Neural crest cell (in vitro differentiated cells): ENCODE measurements around the gene ZXDC. TPM values are rescaled to one million over a fixed set of nuclear protein-coding genes. Genes with fewer than 3 reads are reported as not detected.

Experiments used
- DNase-seq: peaks from one replicate; pipeline ENCODE4 v3.0.0; 2021; ENCODE audit warnings: low read depth, mixed read lengths, low spot score
- H3K27ac Mint-ChIP-seq: one replicate; pipeline ENCODE4 v1.8.0; 2021; ENCODE audit warnings: mild to moderate bottlenecking, mixed read lengths; ENCODE audit not compliant: unreplicated experiment
- H3K27me3 Mint-ChIP-seq: 2 replicates; pipeline ENCODE4 v1.8.0; 2021; ENCODE audit warnings: low read depth, mild to moderate bottlenecking, mixed read lengths
- H3K36me3 Mint-ChIP-seq: 2 replicates; pipeline ENCODE4 v1.8.0; 2021; ENCODE audit warnings: low read depth, mild to moderate bottlenecking, mixed read lengths
- H3K4me1 Mint-ChIP-seq: 2 replicates; pipeline ENCODE4 v1.8.0; 2021; ENCODE audit warnings: mixed read lengths
- H3K4me3 Mint-ChIP-seq: one replicate; pipeline ENCODE4 v1.8.0; 2021; ENCODE audit warnings: mild to moderate bottlenecking, mixed read lengths
- H3K9me3 Mint-ChIP-seq: 2 replicates; pipeline ENCODE4 v1.8.0; 2021; ENCODE audit warnings: mixed read lengths
- total RNA-seq: library from RNA; stranded (reverse); gene quantifications from 2 replicates; pipeline ENCODE4 v1.2.1, GENCODE V29; 2021
- TF ChIP-seq, protein P1 (sequence below): fragments of 200-600 bp; sonication (generic); conservative IDR thresholded peaks from 2 replicates; pipeline ENCODE4 v1.5.0; 2021; ENCODE audit warnings: antibody characterized with exemption, mild to moderate bottlenecking

The ZXDC gene
- total RNA-seq, 1 donor from 2014 or later = 34.3 TPM

DNA sequence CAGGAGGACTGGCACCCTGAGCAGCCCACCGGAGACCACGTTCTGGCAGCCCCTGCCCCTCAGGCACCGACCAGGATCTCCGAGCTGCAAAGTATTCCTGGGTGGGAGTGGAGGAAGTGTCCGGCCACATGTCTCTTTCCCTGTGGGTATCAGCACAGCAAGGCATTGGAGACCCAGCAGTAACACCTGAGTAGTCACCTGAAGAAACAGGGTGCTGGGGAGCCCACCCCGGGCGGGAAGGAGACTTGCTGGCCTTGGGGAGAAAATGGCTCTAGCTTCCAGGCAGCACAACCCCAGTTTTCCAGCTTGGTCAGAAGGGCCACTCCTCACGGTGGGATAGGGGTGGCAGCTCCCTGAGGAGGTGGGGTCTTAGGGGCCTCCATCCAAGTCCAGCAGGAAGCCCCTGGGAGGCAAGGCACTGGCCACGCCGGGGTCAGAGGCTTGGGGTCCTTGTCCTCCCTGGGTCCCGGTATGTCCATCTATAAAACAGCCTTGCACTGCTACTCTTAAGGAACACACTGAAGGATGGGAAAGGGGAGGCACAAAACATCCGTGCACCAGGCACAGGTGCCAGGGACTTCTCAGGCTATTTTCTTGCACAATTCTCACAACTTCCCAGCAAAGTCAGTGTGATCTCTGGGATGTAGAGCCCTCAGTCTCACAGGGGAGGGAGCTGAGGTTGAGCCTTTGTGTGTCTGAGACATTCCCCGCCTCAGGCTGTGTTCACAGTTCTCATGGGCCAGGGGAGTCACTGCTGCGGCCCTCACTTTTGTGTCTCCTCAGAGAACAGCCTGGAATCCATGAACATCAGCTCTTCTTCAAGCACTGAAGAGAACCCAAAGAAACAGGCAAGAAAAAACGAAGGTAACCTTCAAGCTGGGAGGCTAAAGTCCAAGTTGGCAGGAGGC lies 69.0 kb downstream of the ZXDC start:
- TF ChIP-seq, protein P1, sequence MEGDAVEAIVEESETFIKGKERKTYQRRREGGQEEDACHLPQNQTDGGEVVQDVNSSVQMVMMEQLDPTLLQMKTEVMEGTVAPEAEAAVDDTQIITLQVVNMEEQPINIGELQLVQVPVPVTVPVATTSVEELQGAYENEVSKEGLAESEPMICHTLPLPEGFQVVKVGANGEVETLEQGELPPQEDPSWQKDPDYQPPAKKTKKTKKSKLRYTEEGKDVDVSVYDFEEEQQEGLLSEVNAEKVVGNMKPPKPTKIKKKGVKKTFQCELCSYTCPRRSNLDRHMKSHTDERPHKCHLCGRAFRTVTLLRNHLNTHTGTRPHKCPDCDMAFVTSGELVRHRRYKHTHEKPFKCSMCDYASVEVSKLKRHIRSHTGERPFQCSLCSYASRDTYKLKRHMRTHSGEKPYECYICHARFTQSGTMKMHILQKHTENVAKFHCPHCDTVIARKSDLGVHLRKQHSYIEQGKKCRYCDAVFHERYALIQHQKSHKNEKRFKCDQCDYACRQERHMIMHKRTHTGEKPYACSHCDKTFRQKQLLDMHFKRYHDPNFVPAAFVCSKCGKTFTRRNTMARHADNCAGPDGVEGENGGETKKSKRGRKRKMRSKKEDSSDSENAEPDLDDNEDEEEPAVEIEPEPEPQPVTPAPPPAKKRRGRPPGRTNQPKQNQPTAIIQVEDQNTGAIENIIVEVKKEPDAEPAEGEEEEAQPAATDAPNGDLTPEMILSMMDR = no peak
- Mint-ChIP-seq H3K9me3 (no peaks in the 10 kb centered on the region), H3K4me3 (no peak overlapping the region), H3K27me3 (peaks cover under 1% of the 10 kb centered on the region), H3K36me3 (no peaks in the 10 kb centered on the region), H3K4me1 (no peaks in the 10 kb centered on the region), H3K27ac (no peak overlapping the region)
- no peak for DNase-seq

DNA sequence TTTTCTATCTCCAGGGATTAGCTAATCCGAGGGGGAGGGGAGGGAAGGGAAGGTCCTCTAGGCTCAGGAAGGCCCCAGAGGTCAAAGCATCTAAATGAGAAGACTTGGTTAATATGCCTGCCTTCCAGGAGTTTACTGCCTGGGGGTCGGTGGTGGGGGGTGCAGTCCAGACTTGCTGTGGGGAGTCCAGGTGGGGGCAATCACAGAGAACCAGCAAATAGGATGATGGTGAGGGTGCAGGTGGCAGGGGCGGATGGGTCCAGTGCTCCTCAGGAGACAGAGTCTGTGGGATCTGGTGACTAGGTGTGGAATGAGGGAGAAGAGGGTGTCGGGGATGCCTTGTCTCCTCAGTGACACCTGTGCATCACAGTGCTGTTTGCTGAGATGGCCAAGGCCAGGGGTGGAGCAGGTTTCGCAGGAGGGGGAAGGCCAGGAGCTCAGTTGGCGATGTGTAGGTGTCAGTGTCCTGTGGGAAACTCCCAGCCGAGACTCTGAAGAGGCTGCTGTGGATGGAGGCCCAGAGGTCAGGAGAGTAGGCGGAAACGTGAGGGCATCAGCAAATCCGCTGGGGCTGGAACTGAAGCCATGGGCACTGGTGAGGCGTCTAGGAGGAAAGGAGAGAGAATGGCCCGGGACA lies 72.9 kb downstream of the ZXDC start:
- DNase-seq = no peak
- H3K27me3 Mint-ChIP-seq = no peaks in the 10 kb centered on the region
- TF ChIP-seq, protein P1 = no peak
- no peaks in the 10 kb centered on the region for H3K9me3 Mint-ChIP-seq
- H3K4me3 Mint-ChIP-seq = no peak overlapping the region
- peaks cover 20% of the 10 kb centered on the region for H3K4me1 Mint-ChIP-seq
- no peak overlapping the region for H3K27ac Mint-ChIP-seq
- H3K36me3 Mint-ChIP-seq = no peaks in the 10 kb centered on the region

DNA sequence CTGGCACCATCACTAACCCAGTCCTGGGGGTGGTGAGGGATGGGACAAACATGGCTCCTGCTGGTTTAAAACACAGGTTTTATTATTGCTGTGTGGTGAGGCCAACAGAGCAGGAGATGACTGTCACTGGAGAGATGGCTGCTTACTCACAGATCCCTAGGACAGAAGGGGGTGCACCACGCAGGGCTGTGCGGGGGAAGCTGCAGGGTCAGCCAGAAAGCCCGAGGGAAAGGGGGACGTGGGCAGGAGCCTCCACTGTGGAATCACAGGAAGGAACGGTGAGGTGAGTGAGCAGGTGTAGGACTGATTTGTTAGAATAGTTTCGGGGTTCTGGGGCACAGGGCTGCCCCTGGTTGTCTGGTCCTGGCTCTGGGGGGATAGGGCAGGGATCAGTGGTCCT lies 73.5 kb downstream of the ZXDC start:
- no peaks in the 10 kb centered on the region for H3K27me3 Mint-ChIP-seq
- H3K27ac Mint-ChIP-seq = no peak overlapping the region
- no peak overlapping the region for H3K4me3 Mint-ChIP-seq
- TF ChIP-seq, protein P1 = no peak
- no peaks in the 10 kb centered on the region for H3K9me3 Mint-ChIP-seq
- peaks cover 20% of the 10 kb centered on the region for H3K4me1 Mint-ChIP-seq
- no peaks in the 10 kb centered on the region for H3K36me3 Mint-ChIP-seq
- no peak for DNase-seq

DNA sequence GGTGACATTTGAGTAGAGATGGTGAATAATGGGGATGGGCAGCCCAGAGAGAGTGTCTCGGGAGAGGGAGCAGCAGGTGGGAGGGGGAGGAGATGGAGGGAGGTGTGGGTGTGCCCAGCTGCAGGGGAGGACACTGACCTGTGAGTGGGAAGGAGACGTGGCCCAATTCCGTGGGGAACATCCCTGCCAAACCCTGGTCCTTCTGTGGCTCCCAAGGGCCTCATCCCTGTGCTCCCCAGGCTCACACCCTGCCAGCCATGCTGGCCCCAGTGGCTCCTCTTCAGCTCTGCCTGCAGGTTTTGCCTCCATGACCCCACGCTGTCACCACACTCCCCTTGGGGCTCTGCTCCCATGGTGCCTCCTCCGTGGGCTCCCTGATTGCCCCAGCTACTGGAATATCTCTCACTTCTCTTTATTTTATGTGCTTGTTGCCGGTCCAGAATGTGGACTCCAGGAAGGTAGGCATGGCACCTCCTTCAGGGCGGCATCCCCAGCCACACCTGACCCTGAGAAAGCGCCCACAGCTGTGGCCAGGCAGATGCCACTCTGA lies 74.0 kb downstream of the ZXDC start:
- no peak overlapping the region for H3K4me3 Mint-ChIP-seq
- H3K9me3 Mint-ChIP-seq = no peaks in the 10 kb centered on the region
- TF ChIP-seq, protein P1 = no peak
- DNase-seq = no peak
- H3K36me3 Mint-ChIP-seq = no peaks in the 10 kb centered on the region
- no peak overlapping the region for H3K27ac Mint-ChIP-seq
- peaks cover 20% of the 10 kb centered on the region for H3K4me1 Mint-ChIP-seq
- H3K27me3 Mint-ChIP-seq = no peaks in the 10 kb centered on the region

DNA sequence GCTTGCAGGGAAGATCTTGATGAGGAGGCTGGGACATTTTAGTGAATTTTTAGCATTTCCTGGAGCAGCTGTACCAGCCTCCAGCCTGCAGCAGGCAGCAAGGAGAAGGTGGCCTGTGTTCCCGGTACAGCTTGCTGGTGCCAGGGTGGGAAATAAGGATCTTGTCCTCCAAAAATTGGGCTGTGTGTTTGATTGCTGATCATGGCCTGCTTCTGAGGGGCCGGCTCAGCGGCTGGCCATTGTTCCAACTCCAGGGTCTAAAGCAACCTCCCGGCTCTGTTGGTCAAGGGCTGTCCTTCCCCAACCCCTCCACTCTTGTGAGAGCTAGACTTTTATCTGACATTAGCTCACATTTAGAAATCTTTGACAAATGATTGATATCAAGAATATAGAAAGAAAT lies 75.9 kb downstream of the ZXDC start:
- no peaks in the 10 kb centered on the region for H3K36me3 Mint-ChIP-seq
- H3K4me1 Mint-ChIP-seq = peaks cover 24% of the 10 kb centered on the region
- no peaks in the 10 kb centered on the region for H3K9me3 Mint-ChIP-seq
- TF ChIP-seq, protein P1 = no peak
- H3K27me3 Mint-ChIP-seq = no peaks in the 10 kb centered on the region
- no peak overlapping the region for H3K4me3 Mint-ChIP-seq
- no peak for DNase-seq
- H3K27ac Mint-ChIP-seq = no peak overlapping the region
